Hepatocyte (in vitro differentiated cells): Measurements from ENCODE around the gene ITPRIPL1. TPM values are rescaled to one million over a fixed set of nuclear protein-coding genes. Genes with fewer than 3 reads are reported as not detected.
"Not testable (repeated sequence)": the region's sequence is repeated elsewhere in the genome, so short reads cannot be mapped to it uniquely, and the experiment has no call there.

Source experiments
- DNase-seq: peaks from one replicate; pipeline ENCODE4 v3.0.0-alpha.2; 2016; ENCODE audit warnings: low spot score
- H2AFZ ChIP-seq: fragments of 200-600 bp; sonication (generic); 2 replicates; pipeline ENCODE4 v1.6.0; 2016; ENCODE audit warnings: antibody characterized with exemption, mild to moderate bottlenecking
- H3K27ac ChIP-seq: fragments of 200-600 bp; sonication (generic); 2 replicates; pipeline ENCODE4 v1.5.1; 2016; ENCODE audit warnings: mild to moderate bottlenecking
- H3K27me3 ChIP-seq: fragments of 200-600 bp; sonication (generic); 2 replicates; pipeline ENCODE4 v1.6.1; 2016
- H3K36me3 ChIP-seq: fragments of 200-600 bp; sonication (generic); replicated peaks from 2 replicates; pipeline ENCODE4 v1.5.1; 2016; ENCODE audit warnings: low read depth; ENCODE audit not compliant: insufficient read depth
- H3K4me1 ChIP-seq: fragments of 200-600 bp; sonication (generic); 2 replicates; pipeline ENCODE4 v1.5.1; 2016; ENCODE audit warnings: mild to moderate bottlenecking, moderate library complexity; ENCODE audit not compliant: insufficient read depth
- H3K4me2 ChIP-seq: fragments of 200-600 bp; sonication (generic); 2 replicates; pipeline ENCODE4 v1.6.0; 2016
- H3K4me3 ChIP-seq: fragments of 200-600 bp; sonication (generic); 2 replicates; pipeline ENCODE4 v1.5.1; 2016; ENCODE audit warnings: mild to moderate bottlenecking
- H3K79me2 ChIP-seq: fragments of 200-600 bp; sonication (generic); 2 replicates; pipeline ENCODE4 v1.6.0; 2017; ENCODE audit warnings: mild to moderate bottlenecking
- H3K9me2 ChIP-seq: fragments of 200-600 bp; sonication (generic); replicated peaks from 2 replicates; pipeline ENCODE4 v1.6.0; 2017; ENCODE audit warnings: mild to moderate bottlenecking; ENCODE audit not compliant: insufficient read depth
- H3K9me3 ChIP-seq: fragments of 200-600 bp; sonication (generic); 2 replicates; pipeline ENCODE4 v1.5.1; 2016; ENCODE audit warnings: low read depth, mild to moderate bottlenecking
- H4K20me1 ChIP-seq: fragments of 200-600 bp; sonication (generic); 2 replicates; pipeline ENCODE4 v1.6.0; 2016; ENCODE audit warnings: mild to moderate bottlenecking; ENCODE audit not compliant: insufficient read depth, poor library complexity, severe bottlenecking
- CTCF ChIP-seq: fragments of 200-600 bp; sonication (generic); IDR thresholded peaks from 2 replicates; pipeline ENCODE4 v1.5.1; 2016; ENCODE audit warnings: antibody characterized with exemption, mild to moderate bottlenecking; ENCODE audit not compliant: poor library complexity
- EZH2 ChIP-seq: fragments of 200-600 bp; sonication (generic); IDR thresholded peaks from 2 replicates; pipeline ENCODE4 v1.6.1; 2016; ENCODE audit warnings: antibody characterized with exemption, mild to moderate bottlenecking, borderline replicate concordance
- EZH2phosphoT487 ChIP-seq: fragments of 200-600 bp; sonication (generic); IDR thresholded peaks from one replicate; pipeline ENCODE4 v1.6.1; 2018; ENCODE audit warnings: antibody characterized with exemption, mild to moderate bottlenecking, low read depth, moderate library complexity; ENCODE audit not compliant: unreplicated experiment, severe bottlenecking
- WGBS: methylation state at CpG from one replicate; pipeline ENCODE4 v1.1.6; 2016; ENCODE audit warnings: low lambda C conversion rate; ENCODE audit errors: missing lambda C conversion rate; 5-methylcytosine and 5-hydroxymethylcytosine counted together
- polyA plus RNA-seq: library from polyadenylated mRNA; unstranded; fragments of >200 nt; fragmentation: Nextera tagmentation; extraction: Ambion mirVana; gene quantifications from 2 replicates; pipeline ENCODE4 v1.2.1, GENCODE V29; 2016
- total RNA-seq: library from RNA; depleted of rRNA; stranded (reverse); fragments of >200 nt; gene quantifications from 2 replicates; pipeline ENCODE4 v1.2.3, GENCODE V29; 2014

ITPRIPL1 gene
- total and polyA plus RNA-seq, 2 experiments from 2014 or later: 1.9 to 2.0 TPM

GRCh38 chr2:96291751-96292150 lies 33.4 kb upstream of the ITPRIPL1 start:
- Histone ChIP-seq H3K79me2 (no peaks in the 10 kb centered on the region), H4K20me1 (no peaks in the 10 kb centered on the region), H3K4me2 (no peak overlapping the region), H3K4me3 (no peak overlapping the region), H3K4me1 (no peaks in the 10 kb centered on the region), H2AFZ (no peak overlapping the region), H3K36me3 (no peaks in the 10 kb centered on the region), H3K27ac (no peak overlapping the region), H3K27me3 (no peaks in the 10 kb centered on the region), H3K9me2 (no peaks in the 10 kb centered on the region), H3K9me3 (no peaks in the 10 kb centered on the region)
- 97% methylated on average over 5 of the region's 5 CpGs for WGBS
- no peak for TF ChIP-seq CTCF
- TF ChIP-seq EZH2phosphoT487: no peak
- no peak for TF ChIP-seq EZH2
- no peak for DNase-seq

GRCh38 chr2:96294271-96294670 lies 30.8 kb upstream of the ITPRIPL1 start:
- DNase-seq: not testable (repeated sequence)
- WGBS: 91% methylated on average over 8 of the region's 8 CpGs

GRCh38 chr2:96296925-96297324 lies 28.2 kb upstream of the ITPRIPL1 start:
- no peak for DNase-seq
- Histone ChIP-seq H3K36me3 (peaks cover under 1% of the 10 kb centered on the region), H3K4me2 (no peak overlapping the region), H3K4me1 (no peaks in the 10 kb centered on the region), H3K4me3 (no peak overlapping the region), H3K9me2 (no peaks in the 10 kb centered on the region), H3K79me2 (peaks cover 5% of the 10 kb centered on the region), H3K27me3 (no peaks in the 10 kb centered on the region), H2AFZ (no peak overlapping the region), H3K9me3 (no peaks in the 10 kb centered on the region), H4K20me1 (no peaks in the 10 kb centered on the region), H3K27ac (no peak overlapping the region)
- TF ChIP-seq CTCF: no peak
- no peak for TF ChIP-seq EZH2
- TF ChIP-seq EZH2phosphoT487: no peak
- 95% methylated on average over 5 of the region's 5 CpGs for WGBS

More at GRCh38 chr2:96294271-96294670, 30.8 kb upstream of the ITPRIPL1 start:
- H3K4me3 ChIP-seq, H3K9me3 ChIP-seq, H3K27me3 ChIP-seq, H3K4me2 ChIP-seq, H2AFZ ChIP-seq, H3K27ac ChIP-seq, H3K36me3 ChIP-seq, H3K79me2 ChIP-seq, H4K20me1 ChIP-seq, H3K4me1 ChIP-seq, H3K9me2 ChIP-seq: not testable (repeated sequence)

GRCh38 chr2:96301865-96302264 lies 23.3 kb upstream of the ITPRIPL1 start:
- Histone ChIP-seq H3K4me2 (no peak overlapping the region), H2AFZ (no peak overlapping the region), H4K20me1 (no peaks in the 10 kb centered on the region), H3K79me2 (peaks cover 36% of the 10 kb centered on the region), H3K36me3 (peaks cover 4% of the 10 kb centered on the region), H3K27me3 (no peaks in the 10 kb centered on the region), H3K9me2 (no peaks in the 10 kb centered on the region), H3K27ac (no peak overlapping the region), H3K4me3 (no peak overlapping the region), H3K9me3 (no peaks in the 10 kb centered on the region), H3K4me1 (peaks cover 14% of the 10 kb centered on the region)
- 96% methylated on average over 1 of the region's 1 CpG for WGBS
- TF ChIP-seq EZH2 (no peak), EZH2phosphoT487 (no peak), CTCF (no peak)
- DNase-seq: no peak
